ENCODE results near the gene TAF5L.

- TF ChIP-seq CTCF (IDR thresholded peaks at IDR 0.05 in 2 of 3, conservative IDR thresholded peaks at IDR 0.05 in 1 of 3; ENCODE audit: control insufficient read depth in 2 of 3, extremely low read depth in 1 of 3, insufficient read depth in 1 of 3, low read depth in 3 of 3, low read length in 3 of 3), result no peak
- no peak for TF ChIP-seq CEBPB (IDR thresholded peaks at IDR 0.05; ENCODE audit: borderline replicate concordance in 1 of 2, low read depth in 2 of 2, low read length in 2 of 2)
- no peak for TF ChIP-seq TBL1XR1 (IDR thresholded peaks at IDR 0.05; ENCODE audit: low read depth, low read length)
- no peak for TF ChIP-seq EZH2 (IDR thresholded peaks at IDR 0.05; ENCODE audit: borderline replicate concordance, control insufficient read depth, low read depth, low read length)
- no peak for TF ChIP-seq ELK1 (IDR thresholded peaks at IDR 0.05; ENCODE audit: low read depth, low read length)
- TF ChIP-seq RAD21 (IDR thresholded peaks at IDR 0.05; ENCODE audit: insufficient read depth, low read depth, low read length), result no peak
- no peak for TF ChIP-seq REST (IDR thresholded peaks at IDR 0.05; ENCODE audit: low read depth, low read length)
- TF ChIP-seq SP1 (IDR thresholded peaks at IDR 0.05; ENCODE audit: low read depth, low read length), result no peak
- no peak for TF ChIP-seq ZNF622 (IDR thresholded peaks at IDR 0.05)
- TF ChIP-seq TCF3 (IDR thresholded peaks at IDR 0.05; ENCODE audit: borderline replicate concordance, insufficient read depth, low read depth, low read length), result no peak
- TF ChIP-seq TAF1 (IDR thresholded peaks at IDR 0.05; ENCODE audit: borderline replicate concordance, low read depth, low read length), result no peak
- no peak for TF ChIP-seq ATF3 (IDR thresholded peaks at IDR 0.05; ENCODE audit: borderline replicate concordance, extremely low read depth, low read depth, low read length)
- no peak for TF ChIP-seq USF2 (IDR thresholded peaks at IDR 0.05; ENCODE audit: borderline replicate concordance, low read depth, low read length)
These were observed 14.5 kb upstream of the TAF5L start for GRCh38 chr1:229640455-229640854.

All from GM12878 (cell line).